ENCODE measurements around the gene TRAF1. TPM values are rescaled to one million over a fixed set of nuclear protein-coding genes. Genes with fewer than 3 reads are reported as not detected.

Gene TRAF1
- total and polyA plus RNA-seq, 2 of the 13 experiments (the other 11 are each of a cell fraction or from before 2014, with no cell fraction given): 0.44 to 1.0 TPM

GRCh38 chr9:120865809-120866208 lies 60.8 kb downstream of the TRAF1 start:
- FAIRE-seq (no peak), DNase-seq (ENCODE audit: low spot score) (no peak), ATAC-seq (no peak)
- Histone ChIP-seq H3K4me2 (ENCODE audit: low read depth, low read length) (no peak overlapping the region), H2AFZ (ENCODE audit: low read length) (no peak overlapping the region), H3K4me3 (replicated peaks in 1 of 3; ENCODE audit: insufficient read depth in 1 of 3, low read depth in 2 of 3, low read length in 3 of 3) (no peak overlapping the region), H3K27me3 (ENCODE audit: control insufficient read depth in 1 of 2, insufficient read depth in 2 of 2, low read length in 2 of 2) (no peaks in the 10 kb centered on the region), H4K20me1 (ENCODE audit: insufficient read depth, low read length) (no peaks in the 10 kb centered on the region), H3K36me3 (replicated peaks in 1 of 2; ENCODE audit: control insufficient read depth in 1 of 2, insufficient read depth in 2 of 2, low read length in 2 of 2) (peaks cover 32 to 72% of the 10 kb centered on the region in 2 experiments), H3K9me3 (ENCODE audit: low read length) (no peaks in the 10 kb centered on the region), H3K27ac (ENCODE audit: extremely low read length, insufficient read depth, low read length) (no peak overlapping the region), H3K9ac (ENCODE audit: insufficient read depth, low read depth, low read length) (no peak overlapping the region), H3K4me1 (ENCODE audit: insufficient read depth, low read length) (no peaks in the 10 kb centered on the region), H3K79me2 (ENCODE audit: insufficient read depth, low read length) (no peaks in the 10 kb centered on the region)
- CTCF ChIA-PET (ENCODE audit: low intra/inter-chr PET ratio, low total read pairs): no interaction called here
- WGBS (ENCODE audit: low lambda C conversion rate): 91% methylated on average over 5 of the region's 5 CpGs
- in situ Hi-C loops (cut with HindIII; ENCODE audit: extremely low pct_ligation_motif_present, low pct_unique_long_range_greater_than_20kb): no loop called here
- no TSS peak for BruUV-seq (replicated peaks)
- intact Hi-C loops (cut with micrococcal nuclease; ENCODE audit: unreplicated experiment): no loop called here
- no peak for TF ChIP-seq CREB3 (CRISPR knock-in tag; IDR thresholded peaks at IDR 0.05)
- no peak for TF ChIP-seq MEF2D (CRISPR knock-in tag; IDR thresholded peaks at IDR 0.05)
- TF ChIP-seq ZNF451 (CRISPR knock-in tag; IDR thresholded peaks at IDR 0.05): no peak
- TF ChIP-seq MLXIP (CRISPR knock-in tag; IDR thresholded peaks at IDR 0.05; ENCODE audit: borderline replicate concordance): no peak
- TF ChIP-seq HIVEP1 (CRISPR knock-in tag; IDR thresholded peaks at IDR 0.05): no peak
- TF ChIP-seq ZNF703 (CRISPR knock-in tag; IDR thresholded peaks at IDR 0.05; ENCODE audit: borderline replicate concordance): no peak
- no peak for TF ChIP-seq ZFP36L1 (CRISPR knock-in tag; IDR thresholded peaks at IDR 0.05)
- TF ChIP-seq HIC2 (CRISPR knock-in tag; IDR thresholded peaks at IDR 0.05; ENCODE audit: low read depth): no peak
- TF ChIP-seq NFAT5 (CRISPR knock-in tag; IDR thresholded peaks at IDR 0.05): no peak
- POLR2A ChIA-PET: no interaction called here

Data from HepG2 (cell line).